PC-3 (cell line): ENCODE results near the gene KCNH4. TPM values are rescaled to one million over a fixed set of nuclear protein-coding genes. Genes with fewer than 3 reads are reported as not detected.

Experiments
- ATAC-seq: fragments of 200-7000 bp; cut with Tn5 transposase; 2 replicates; pipeline ENCODE4 v1.9.1; 2020; ENCODE audit warnings: mild to moderate bottlenecking, moderate library complexity
- BruUV-seq: library from RNA; stranded (reverse); fragments of 400-500 nt; replicated peaks from 2 replicates; lab custom pipeline; 2021; lab: Mats Ljungman, UMichigan
- CTCF ChIA-PET: fragments of 300-600 bp; sonication (Branson Sonifier 250); formaldehyde crosslinking; loops from one replicate; lab custom pipeline; 2022; ENCODE audit warnings: antibody characterized with exemption; lab: Charles Lee
- POLR2A ChIA-PET: fragments of 300-600 bp; sonication (Branson Sonifier 250); formaldehyde crosslinking; loops from one replicate; lab custom pipeline; 2022; ENCODE audit warnings: antibody characterized with exemption; ENCODE audit not compliant: unreplicated experiment; lab: Charles Lee
- DNase-seq: peaks from one replicate; pipeline ENCODE4 v3.0.0-alpha.2; 2015
- H2AFZ ChIP-seq: fragments of 300-600 bp; sonication (generic); 2 replicates; pipeline ENCODE4 v1.6.0; 2016; ENCODE audit warnings: antibody characterized with exemption, low read length
- H3F3A ChIP-seq: fragments of 300-600 bp; sonication (generic); one replicate; pipeline ENCODE4 v1.6.0; 2017; ENCODE audit warnings: antibody characterized with exemption, low read length, control low read depth, mild to moderate bottlenecking; ENCODE audit not compliant: unreplicated experiment
- H3K27ac ChIP-seq: fragments of 300-600 bp; sonication (generic); 2 replicates; pipeline ENCODE4 v1.5.1; 2016; ENCODE audit warnings: mild to moderate bottlenecking, low read length
- H3K27me3 ChIP-seq: fragments of 300-600 bp; sonication (generic); 2 replicates; pipeline ENCODE4 v1.6.1; 2016; ENCODE audit warnings: low read length, mixed read lengths
- H3K36me3 ChIP-seq: fragments of 300-600 bp; sonication (generic); 2 replicates; pipeline ENCODE4 v1.6.1; 2016; ENCODE audit warnings: low read depth, mixed run types, low read length, mixed read lengths
- H3K4me1 ChIP-seq: fragments of 300-600 bp; sonication (generic); 2 replicates; pipeline ENCODE4 v1.5.1; 2016; ENCODE audit warnings: low read length; ENCODE audit not compliant: insufficient read depth
- H3K4me2 ChIP-seq: fragments of 300-600 bp; sonication (generic); 2 replicates; pipeline ENCODE4 v1.6.0; 2016; ENCODE audit warnings: low read length
- H3K4me3 ChIP-seq: fragments of 300-600 bp; sonication (generic); 2 replicates; pipeline ENCODE4 v1.5.1; 2016; ENCODE audit warnings: mild to moderate bottlenecking, low read length, mixed read lengths
- H3K79me2 ChIP-seq: fragments of 300-600 bp; sonication (generic); 2 replicates; pipeline ENCODE4 v1.6.1; 2017; ENCODE audit warnings: low read length, mixed read lengths
- H3K9ac ChIP-seq: fragments of 300-600 bp; sonication (generic); 2 replicates; pipeline ENCODE4 v1.6.0; 2016; ENCODE audit warnings: mild to moderate bottlenecking, low read length
- H3K9me2 ChIP-seq: fragments of 300-600 bp; sonication (generic); replicated peaks from 2 replicates; pipeline ENCODE4 v1.6.1; 2016; ENCODE audit warnings: mixed run types, low read length, mixed read lengths
- H3K9me3 ChIP-seq: fragments of 300-600 bp; sonication (generic); 2 replicates; pipeline ENCODE4 v1.6.1; 2016; ENCODE audit warnings: low read length, mixed read lengths
- H4K20me1 ChIP-seq: fragments of 300-600 bp; sonication (generic); 2 replicates; pipeline ENCODE4 v1.6.1; 2016; ENCODE audit warnings: low read length, mixed read lengths
- EZH2 ChIP-seq: fragments of 300-600 bp; sonication (generic); IDR thresholded peaks from one replicate; pipeline ENCODE4 v1.6.1; 2017; ENCODE audit warnings: antibody characterized with exemption, mild to moderate bottlenecking, low read length; ENCODE audit not compliant: unreplicated experiment
- EZH2phosphoT487 ChIP-seq: fragments of 300-600 bp; sonication (generic); IDR thresholded peaks from 2 replicates; pipeline ENCODE4 v1.6.1; 2018; ENCODE audit warnings: mild to moderate bottlenecking, antibody characterized with exemption, low read length, borderline replicate concordance
- intact Hi-C: fragments of 100-400 bp; cut with micrococcal nuclease; formaldehyde crosslinking; loops from 2 replicates; pipeline ENCODE4 v1.9.0; 2023
- total RNA-seq: library from RNA; depleted of rRNA; stranded (reverse); fragments of >200 nt; gene quantifications from 2 replicates; pipeline ENCODE4 v1.2.3, GENCODE V29; 2014
- TF ChIP-seq, protein P1 (sequence below): fragments of 300-600 bp; sonication (generic); conservative IDR thresholded peaks from 2 replicates; pipeline ENCODE4 v1.5.1; 2017; ENCODE audit warnings: antibody characterized with exemption, low read depth, mild to moderate bottlenecking, low read length

KCNH4 gene
- total RNA-seq, 1 experiment from 2014 or later, result not detected

DNA sequence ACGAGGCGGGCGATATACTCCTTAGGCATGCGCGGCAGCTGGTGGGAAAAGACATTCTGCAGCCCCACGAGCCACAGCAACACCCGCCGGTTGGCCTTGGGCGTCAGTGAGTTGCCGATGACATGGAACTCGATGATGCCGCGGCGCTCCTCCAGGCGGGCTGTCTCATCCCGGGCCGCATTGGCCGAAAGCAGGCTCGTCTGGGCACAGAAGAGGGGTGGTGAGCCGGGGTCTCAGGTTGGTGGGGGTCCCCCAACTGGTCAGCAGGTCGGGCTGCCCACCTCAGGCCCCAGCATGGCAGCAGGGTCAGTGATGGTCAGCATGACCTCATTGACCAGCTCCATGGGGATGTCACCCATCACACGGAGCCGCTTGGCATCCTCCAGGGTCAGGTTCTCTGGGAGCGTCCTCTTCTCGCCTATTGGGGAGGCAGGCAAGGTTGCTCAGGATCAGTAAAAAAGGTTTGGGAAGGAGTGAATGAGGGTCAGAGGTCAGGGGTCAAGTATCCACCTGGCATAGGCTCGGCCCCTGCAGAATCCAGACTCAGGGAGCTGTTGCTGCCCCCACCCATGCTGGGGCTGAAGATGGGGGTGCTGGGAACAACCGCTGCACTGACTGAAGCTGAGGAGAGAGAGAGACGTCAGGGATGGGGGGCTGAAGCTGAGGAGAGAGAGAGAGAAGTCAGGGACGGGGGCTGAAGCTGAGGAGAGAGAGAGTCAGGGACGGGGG is 63.4 kb downstream of the KCNH4 start:
- H3K4me2 ChIP-seq, result no peak overlapping the region
- ATAC-seq (no peak), DNase-seq (no peak)
- no peaks in the 10 kb centered on the region for H3K36me3 ChIP-seq
- TF ChIP-seq EZH2phosphoT487 (no peak), EZH2 (no peak)
- TF ChIP-seq, protein P1, sequence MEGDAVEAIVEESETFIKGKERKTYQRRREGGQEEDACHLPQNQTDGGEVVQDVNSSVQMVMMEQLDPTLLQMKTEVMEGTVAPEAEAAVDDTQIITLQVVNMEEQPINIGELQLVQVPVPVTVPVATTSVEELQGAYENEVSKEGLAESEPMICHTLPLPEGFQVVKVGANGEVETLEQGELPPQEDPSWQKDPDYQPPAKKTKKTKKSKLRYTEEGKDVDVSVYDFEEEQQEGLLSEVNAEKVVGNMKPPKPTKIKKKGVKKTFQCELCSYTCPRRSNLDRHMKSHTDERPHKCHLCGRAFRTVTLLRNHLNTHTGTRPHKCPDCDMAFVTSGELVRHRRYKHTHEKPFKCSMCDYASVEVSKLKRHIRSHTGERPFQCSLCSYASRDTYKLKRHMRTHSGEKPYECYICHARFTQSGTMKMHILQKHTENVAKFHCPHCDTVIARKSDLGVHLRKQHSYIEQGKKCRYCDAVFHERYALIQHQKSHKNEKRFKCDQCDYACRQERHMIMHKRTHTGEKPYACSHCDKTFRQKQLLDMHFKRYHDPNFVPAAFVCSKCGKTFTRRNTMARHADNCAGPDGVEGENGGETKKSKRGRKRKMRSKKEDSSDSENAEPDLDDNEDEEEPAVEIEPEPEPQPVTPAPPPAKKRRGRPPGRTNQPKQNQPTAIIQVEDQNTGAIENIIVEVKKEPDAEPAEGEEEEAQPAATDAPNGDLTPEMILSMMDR, result no peak
- intact Hi-C loops, result no loop called here
- no peak overlapping the region for H2AFZ ChIP-seq
- ChIA-PET POLR2A (no interaction called here), CTCF (no interaction called here)
- no peaks in the 10 kb centered on the region for H3K9me2 ChIP-seq
- no peak overlapping the region for H3K27ac ChIP-seq
- H3K4me3 ChIP-seq, result no peak overlapping the region
- no peak overlapping the region for H3K9ac ChIP-seq
- no peaks in the 10 kb centered on the region for H3K4me1 ChIP-seq
- no TSS peak for BruUV-seq
- H3K9me3 ChIP-seq, result no peaks in the 10 kb centered on the region
- H4K20me1 ChIP-seq, result no peaks in the 10 kb centered on the region
- H3F3A ChIP-seq, result no peaks in the 10 kb centered on the region
- H3K79me2 ChIP-seq, result no peaks in the 10 kb centered on the region
- no peaks in the 10 kb centered on the region for H3K27me3 ChIP-seq

DNA sequence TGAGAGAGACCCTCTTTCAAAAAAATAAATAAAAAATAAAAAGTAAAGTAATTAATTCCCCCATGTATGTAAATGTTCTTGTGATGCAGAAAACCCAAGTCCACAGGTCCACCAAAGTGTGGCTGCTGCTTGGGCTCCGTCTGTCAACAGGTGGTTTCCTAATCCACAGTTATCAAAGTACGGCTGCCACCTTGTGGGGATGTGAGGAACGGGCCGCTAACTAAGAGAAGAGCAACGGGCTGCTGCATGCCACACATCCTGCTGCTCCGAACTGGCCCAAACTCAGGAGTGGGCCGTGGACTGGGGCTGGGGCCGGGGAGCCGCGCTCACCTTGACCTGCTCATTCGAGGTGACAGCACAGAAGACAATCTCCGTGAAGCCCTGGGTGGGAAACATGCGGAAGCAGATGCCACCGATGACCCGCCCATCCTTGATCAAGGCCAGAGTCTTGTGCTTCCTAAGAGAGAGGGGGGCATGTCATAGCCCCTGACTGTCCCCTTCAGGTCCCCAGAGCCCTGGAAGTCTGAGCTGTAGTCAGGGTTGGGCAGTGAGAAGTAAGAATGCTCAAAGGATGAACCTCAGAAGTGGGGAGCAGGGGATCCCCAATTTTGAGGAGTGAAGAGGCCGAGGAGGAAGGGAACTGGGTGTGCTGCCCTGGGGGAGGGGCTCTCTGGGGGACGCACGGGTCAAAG is 64.1 kb downstream of the KCNH4 start:
- ChIA-PET POLR2A (no interaction called here), CTCF (no interaction called here)
- H3K4me2 ChIP-seq, result no peak overlapping the region
- no peak for DNase-seq
- no peaks in the 10 kb centered on the region for H3K4me1 ChIP-seq
- H3F3A ChIP-seq, result no peaks in the 10 kb centered on the region
- no peaks in the 10 kb centered on the region for H3K79me2 ChIP-seq
- no peaks in the 10 kb centered on the region for H4K20me1 ChIP-seq
- H3K9me3 ChIP-seq, result no peaks in the 10 kb centered on the region
- no TSS peak for BruUV-seq
- no peak overlapping the region for H3K9ac ChIP-seq
- H3K36me3 ChIP-seq, result no peaks in the 10 kb centered on the region
- no peaks in the 10 kb centered on the region for H3K9me2 ChIP-seq
- ATAC-seq, result no peak
- H3K27me3 ChIP-seq, result no peaks in the 10 kb centered on the region
- TF ChIP-seq, protein P1, result no peak
- TF ChIP-seq EZH2phosphoT487, result no peak
- no peak for TF ChIP-seq EZH2
- no peak overlapping the region for H3K4me3 ChIP-seq
- intact Hi-C loops, result no loop called here
- no peak overlapping the region for H2AFZ ChIP-seq
- no peak overlapping the region for H3K27ac ChIP-seq

DNA sequence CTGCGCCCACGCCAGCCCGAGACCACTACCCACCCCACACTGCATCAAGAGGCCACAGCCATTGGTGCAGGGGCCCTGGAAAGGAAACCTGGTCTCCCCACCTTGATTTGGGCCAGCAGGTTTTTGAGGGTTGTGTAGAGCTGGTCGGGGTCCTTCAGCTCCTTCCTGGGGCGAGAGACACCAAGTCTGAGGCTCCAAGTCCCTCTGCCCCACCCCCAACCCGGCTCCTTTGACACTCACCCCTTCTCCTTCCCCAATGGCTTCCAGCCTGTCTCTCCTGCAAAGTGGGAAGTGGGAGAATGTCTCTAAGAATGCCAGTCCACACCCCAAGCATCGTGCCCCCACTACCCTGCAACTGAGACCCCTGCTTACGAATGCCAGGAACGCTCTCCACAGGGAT is 66.8 kb downstream of the KCNH4 start:
- no peak for DNase-seq
- ATAC-seq, result no peak
- no peaks in the 10 kb centered on the region for H4K20me1 ChIP-seq
- no peak overlapping the region for H3K4me3 ChIP-seq
- CTCF ChIA-PET, result no interaction called here
- POLR2A ChIA-PET, result no interaction called here
- H3K27me3 ChIP-seq, result no peaks in the 10 kb centered on the region
- H3K9me3 ChIP-seq, result no peaks in the 10 kb centered on the region
- no TSS peak for BruUV-seq
- H3K27ac ChIP-seq, result no peak overlapping the region
- H3K36me3 ChIP-seq, result no peaks in the 10 kb centered on the region
- no peaks in the 10 kb centered on the region for H3K9me2 ChIP-seq
- no peak overlapping the region for H3K4me2 ChIP-seq
- H3K4me1 ChIP-seq, result no peaks in the 10 kb centered on the region
- H3K9ac ChIP-seq, result no peak overlapping the region
- no peak overlapping the region for H2AFZ ChIP-seq
- H3K79me2 ChIP-seq, result no peaks in the 10 kb centered on the region
- intact Hi-C loops, result no loop called here
- H3F3A ChIP-seq, result no peaks in the 10 kb centered on the region
- no peak for TF ChIP-seq EZH2phosphoT487
- no peak for TF ChIP-seq EZH2
